ENCODE measurements around the gene LEF1. TPM values are rescaled to one million over a fixed set of nuclear protein-coding genes. Genes with fewer than 3 reads are reported as not detected.
"Not testable (repeated sequence)": the region's sequence is repeated elsewhere in the genome, so short reads cannot be mapped to it uniquely, and the experiment has no call there.

Gene LEF1
- total RNA-seq, 1 donor from 2014 or later: 76.6 TPM

DNA sequence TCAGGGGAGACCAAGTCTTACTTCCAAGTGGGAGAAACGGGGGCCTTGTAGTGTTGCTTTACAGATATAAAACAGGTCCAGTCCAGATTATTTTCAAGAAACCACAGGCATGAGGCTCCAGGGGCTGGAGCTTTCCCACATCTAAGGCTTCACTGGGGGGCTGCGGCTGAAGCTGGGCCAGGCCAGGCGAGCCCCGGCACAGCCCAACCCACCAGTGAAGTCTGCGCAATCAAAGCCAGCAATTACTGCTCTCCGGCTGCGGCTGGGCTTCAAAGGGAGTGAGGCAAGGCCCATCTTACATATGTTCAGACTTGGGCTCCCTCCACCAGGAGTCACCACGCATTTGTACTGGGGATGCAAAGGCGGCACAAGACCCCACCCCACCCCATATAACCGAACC, 117.4 kb downstream of the LEF1 start:
- peaks cover 10% of the 10 kb centered on the region for H3K4me1 Mint-ChIP-seq
- peaks cover 16% of the 10 kb centered on the region for H3K36me3 Mint-ChIP-seq
- TF ChIP-seq, protein P1, sequence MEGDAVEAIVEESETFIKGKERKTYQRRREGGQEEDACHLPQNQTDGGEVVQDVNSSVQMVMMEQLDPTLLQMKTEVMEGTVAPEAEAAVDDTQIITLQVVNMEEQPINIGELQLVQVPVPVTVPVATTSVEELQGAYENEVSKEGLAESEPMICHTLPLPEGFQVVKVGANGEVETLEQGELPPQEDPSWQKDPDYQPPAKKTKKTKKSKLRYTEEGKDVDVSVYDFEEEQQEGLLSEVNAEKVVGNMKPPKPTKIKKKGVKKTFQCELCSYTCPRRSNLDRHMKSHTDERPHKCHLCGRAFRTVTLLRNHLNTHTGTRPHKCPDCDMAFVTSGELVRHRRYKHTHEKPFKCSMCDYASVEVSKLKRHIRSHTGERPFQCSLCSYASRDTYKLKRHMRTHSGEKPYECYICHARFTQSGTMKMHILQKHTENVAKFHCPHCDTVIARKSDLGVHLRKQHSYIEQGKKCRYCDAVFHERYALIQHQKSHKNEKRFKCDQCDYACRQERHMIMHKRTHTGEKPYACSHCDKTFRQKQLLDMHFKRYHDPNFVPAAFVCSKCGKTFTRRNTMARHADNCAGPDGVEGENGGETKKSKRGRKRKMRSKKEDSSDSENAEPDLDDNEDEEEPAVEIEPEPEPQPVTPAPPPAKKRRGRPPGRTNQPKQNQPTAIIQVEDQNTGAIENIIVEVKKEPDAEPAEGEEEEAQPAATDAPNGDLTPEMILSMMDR (IDR thresholded peaks at IDR 0.05; ENCODE audit: unreplicated experiment): no peak
- no peaks in the 10 kb centered on the region for H3K9me3 Mint-ChIP-seq
- no peaks in the 10 kb centered on the region for H3K27me3 Mint-ChIP-seq (ENCODE audit: low read depth)
- H3K4me3 Mint-ChIP-seq: no peak overlapping the region
- no peak overlapping the region for H3K27ac Mint-ChIP-seq
- DNase-seq (ENCODE audit: low spot score in 2 of 2, unreplicated experiment in 2 of 2): no peak

DNA sequence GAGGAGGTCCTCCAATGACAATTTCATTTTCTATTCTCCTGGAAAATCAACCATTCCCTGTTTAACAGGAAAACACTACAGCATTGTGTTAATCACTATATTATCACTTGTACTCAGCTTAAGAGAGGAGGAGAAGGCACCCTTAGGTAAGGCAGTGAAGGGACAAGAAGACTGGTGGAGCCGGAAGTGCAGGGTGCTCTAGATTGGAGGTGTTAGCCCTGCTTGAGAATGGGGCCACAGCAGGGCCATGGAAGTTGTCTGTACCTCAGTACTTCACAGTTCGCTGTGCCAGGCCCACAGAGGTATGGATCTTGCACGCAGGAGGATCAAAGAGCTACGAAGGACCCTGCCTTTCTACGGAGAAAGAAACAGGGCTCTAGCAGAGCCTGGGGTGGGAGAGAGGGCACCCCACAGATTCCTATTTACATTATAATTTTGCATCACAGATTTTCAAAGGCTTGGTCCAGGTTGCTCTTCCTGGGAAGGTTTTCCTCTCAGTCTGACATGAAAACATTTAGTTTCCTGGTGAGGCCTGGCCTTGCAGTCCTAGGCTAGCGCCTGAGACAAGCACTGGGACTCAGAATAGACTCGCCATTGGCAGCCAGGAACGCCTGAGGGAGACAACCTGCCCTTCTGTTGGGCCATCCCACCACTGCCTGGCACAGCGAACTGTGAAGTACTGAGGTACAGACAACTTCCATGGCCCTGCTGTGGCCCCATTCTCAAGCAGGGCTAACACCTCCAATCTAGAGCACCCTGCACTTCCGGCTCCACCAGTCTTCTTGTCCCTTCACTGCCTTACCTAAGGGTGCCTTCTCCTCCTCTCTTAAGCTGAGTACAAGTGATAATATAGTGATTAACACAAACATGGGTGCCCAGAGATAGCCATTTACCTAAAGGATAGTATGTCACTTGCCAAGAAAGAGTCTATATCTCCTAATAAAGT, 118.3 kb downstream of the LEF1 start:
- H3K4me3 Mint-ChIP-seq; H3K27ac Mint-ChIP-seq; H3K9me3 Mint-ChIP-seq; H3K27me3 Mint-ChIP-seq (ENCODE audit: low read depth); DNase-seq (ENCODE audit: low spot score in 2 of 2, unreplicated experiment in 2 of 2): not testable (repeated sequence)
- Mint-ChIP-seq H3K4me1 (peaks cover 18% of the 10 kb centered on the region), H3K36me3 (peaks cover 20% of the 10 kb centered on the region)

DNA sequence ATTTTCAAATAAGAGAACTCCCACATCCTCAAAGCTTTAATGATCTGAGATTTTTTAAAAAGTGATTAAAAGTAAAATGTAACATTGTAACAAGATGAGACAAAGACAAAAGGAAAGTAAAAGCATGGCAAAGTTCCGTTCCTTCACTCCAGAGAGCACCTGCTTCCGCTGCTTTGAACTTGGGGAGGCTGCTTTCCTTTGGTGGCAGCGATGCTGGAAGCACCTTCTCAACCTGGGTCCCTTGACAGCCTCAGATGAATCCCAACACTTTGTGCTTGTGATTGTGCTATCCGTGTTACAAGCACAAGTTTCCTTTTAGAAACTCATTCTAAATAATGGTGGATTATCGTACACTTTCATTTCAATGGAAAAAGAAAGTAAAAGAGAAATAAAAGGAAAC, 119.3 kb downstream of the LEF1 start:
- no peak for DNase-seq (ENCODE audit: low spot score in 2 of 2, unreplicated experiment in 2 of 2)
- TF ChIP-seq, protein P1 (IDR thresholded peaks at IDR 0.05; ENCODE audit: unreplicated experiment): no peak
- H3K27me3 Mint-ChIP-seq (ENCODE audit: low read depth): no peaks in the 10 kb centered on the region
- H3K4me1 Mint-ChIP-seq: peaks cover 23% of the 10 kb centered on the region
- peaks cover 20% of the 10 kb centered on the region for H3K36me3 Mint-ChIP-seq
- H3K4me3 Mint-ChIP-seq: no peak overlapping the region
- peak overlapping the region; percentile 28 for H3K27ac Mint-ChIP-seq
- no peaks in the 10 kb centered on the region for H3K9me3 Mint-ChIP-seq

DNA sequence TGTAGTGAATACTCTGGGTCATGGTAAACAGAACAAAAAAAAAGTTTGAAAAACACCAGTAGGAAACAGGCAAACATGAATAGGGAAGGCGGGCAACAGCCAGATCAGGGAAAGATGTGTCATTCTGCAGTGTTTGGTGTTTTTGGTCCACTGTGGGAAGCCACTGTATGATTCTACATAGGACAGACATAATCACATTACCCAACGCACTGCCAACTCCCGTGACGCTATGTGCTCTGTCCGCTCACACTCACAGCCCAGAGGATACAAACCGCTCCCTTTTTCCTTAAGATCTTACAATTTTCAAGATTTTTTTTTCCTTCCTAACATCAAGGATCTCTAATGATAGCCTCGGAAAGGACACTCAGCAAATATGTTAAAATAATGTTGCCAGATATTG, 119.7 kb downstream of the LEF1 start:
- no peak overlapping the region for H3K4me3 Mint-ChIP-seq
- H3K36me3 Mint-ChIP-seq: peaks cover 19% of the 10 kb centered on the region
- no peaks in the 10 kb centered on the region for H3K9me3 Mint-ChIP-seq
- no peak overlapping the region for H3K27ac Mint-ChIP-seq
- H3K27me3 Mint-ChIP-seq (ENCODE audit: low read depth): no peaks in the 10 kb centered on the region
- TF ChIP-seq, protein P1 (IDR thresholded peaks at IDR 0.05; ENCODE audit: unreplicated experiment): no peak
- no peak for DNase-seq (ENCODE audit: low spot score in 2 of 2, unreplicated experiment in 2 of 2)
- peaks cover 23% of the 10 kb centered on the region for H3K4me1 Mint-ChIP-seq

DNA sequence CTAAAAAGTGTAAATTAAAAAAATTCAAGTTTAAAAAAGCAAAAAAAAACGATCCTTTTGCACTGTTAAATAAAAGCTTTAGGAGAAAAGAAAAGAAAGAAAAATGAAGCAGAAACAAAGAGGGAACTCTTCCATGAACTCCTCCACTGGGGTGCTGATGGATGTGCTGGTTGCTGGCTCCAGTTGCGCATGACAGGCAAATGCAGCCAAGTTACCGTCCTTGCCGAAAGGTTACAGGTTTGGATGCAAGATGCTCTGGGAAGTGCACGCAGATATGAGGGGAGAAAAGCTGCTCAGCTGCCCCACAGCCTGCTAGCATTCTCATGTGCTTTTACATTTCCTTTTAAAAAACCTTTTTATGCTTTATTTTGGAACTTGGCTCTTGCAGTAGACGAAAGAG, 120.6 kb downstream of the LEF1 start:
- TF ChIP-seq, protein P1 (IDR thresholded peaks at IDR 0.05; ENCODE audit: unreplicated experiment): no peak
- peaks cover 15% of the 10 kb centered on the region for H3K36me3 Mint-ChIP-seq
- peaks cover 29% of the 10 kb centered on the region for H3K4me1 Mint-ChIP-seq
- no peak for DNase-seq (ENCODE audit: low spot score in 2 of 2, unreplicated experiment in 2 of 2)
- H3K4me3 Mint-ChIP-seq: no peak overlapping the region
- no peaks in the 10 kb centered on the region for H3K9me3 Mint-ChIP-seq
- no peaks in the 10 kb centered on the region for H3K27me3 Mint-ChIP-seq (ENCODE audit: low read depth)
- H3K27ac Mint-ChIP-seq: peak overlapping the region; percentile 32

DNA sequence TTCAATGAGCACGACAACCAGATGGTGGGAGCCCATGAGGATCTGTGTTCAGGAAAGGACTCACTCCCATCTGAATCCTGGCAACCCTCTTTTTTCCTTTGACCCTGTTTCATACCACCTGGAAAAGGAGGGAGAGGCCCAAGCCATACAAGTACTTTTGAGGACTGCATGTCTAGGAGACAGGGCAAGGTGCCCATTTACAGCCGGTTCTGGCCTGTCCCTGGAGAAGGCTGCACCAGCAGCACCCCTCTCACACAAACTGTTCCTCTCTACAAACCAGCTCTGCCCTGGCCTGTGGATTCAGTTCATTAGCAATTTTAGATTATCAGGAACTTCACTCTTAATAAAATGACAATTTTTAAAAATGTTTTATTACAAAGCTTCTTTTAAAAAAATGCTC, 121.5 kb downstream of the LEF1 start:
- Mint-ChIP-seq H3K9me3 (no peaks in the 10 kb centered on the region), H3K27ac (no peak overlapping the region)
- TF ChIP-seq, protein P1 (IDR thresholded peaks at IDR 0.05; ENCODE audit: unreplicated experiment): no peak

More for the DNA sequence above, 121.5 kb downstream of the LEF1 start:
- no peaks in the 10 kb centered on the region for H3K27me3 Mint-ChIP-seq (ENCODE audit: low read depth)
- H3K4me1 Mint-ChIP-seq: peaks cover 28% of the 10 kb centered on the region
- peaks cover 9% of the 10 kb centered on the region for H3K36me3 Mint-ChIP-seq
- no peak for DNase-seq (ENCODE audit: low spot score in 2 of 2, unreplicated experiment in 2 of 2)
- H3K4me3 Mint-ChIP-seq: no peak overlapping the region

All from mesothelial cell of epicardium (in vitro differentiated cells).